SK-N-MC (cell line): ENCODE measurements around the gene NOS3.
"Not testable (repeated sequence)": the region's sequence is repeated elsewhere in the genome, so short reads cannot be mapped to it uniquely, and the experiment has no call there.

Experiments used
- DNase-seq: peaks from one replicate; pipeline ENCODE4 v3.0.0-alpha.2; 2011; ENCODE audit warnings: low read depth, low spot score
- H3K27ac ChIP-seq: fragments of 200-600 bp; sonication (generic); 2 replicates; pipeline ENCODE4 v1.5.1; 2016; ENCODE audit warnings: mixed run types
- H3K36me3 ChIP-seq: fragments of 200-600 bp; sonication (generic); 2 replicates; pipeline ENCODE4 v1.6.1; 2017; ENCODE audit warnings: antibody characterized with exemption, low read length, mixed read lengths; ENCODE audit not compliant: insufficient read depth
- H3K4me3 ChIP-seq: fragments of 200-600 bp; sonication (generic); 2 replicates; pipeline ENCODE4 v1.5.1; 2016
- H3K9ac ChIP-seq: fragments of 200-600 bp; sonication (generic); 2 replicates; pipeline ENCODE4 v1.8.0; 2017; ENCODE audit warnings: mixed run types, mixed read lengths; ENCODE audit not compliant: insufficient read length
- H3K9me3 ChIP-seq: fragments of 200-600 bp; sonication (generic); 2 replicates; pipeline ENCODE4 v1.6.1; 2017; ENCODE audit warnings: low read depth, mild to moderate bottlenecking, antibody characterized with exemption, low read length, moderate library complexity, mixed read lengths
- EZH2 ChIP-seq: fragments of 200-600 bp; sonication (generic); IDR thresholded peaks from one replicate; pipeline ENCODE4 v1.6.1; 2017; ENCODE audit warnings: antibody characterized with exemption
- FOXP2 ChIP-seq: optimal IDR thresholded peaks from 2 replicates; pipeline ENCODE3; 2011; ENCODE audit warnings: mild to moderate bottlenecking, moderate library complexity; ENCODE audit not compliant: insufficient read depth; ENCODE audit errors: extremely low read length, control extremely low read depth
- POLR2AphosphoS5 ChIP-seq: IDR thresholded peaks from 2 replicates; pipeline ENCODE4 v1.6.1; 2012; ENCODE audit warnings: mild to moderate bottlenecking, low read depth, low read length, borderline replicate concordance

NOS3 gene

DNA sequence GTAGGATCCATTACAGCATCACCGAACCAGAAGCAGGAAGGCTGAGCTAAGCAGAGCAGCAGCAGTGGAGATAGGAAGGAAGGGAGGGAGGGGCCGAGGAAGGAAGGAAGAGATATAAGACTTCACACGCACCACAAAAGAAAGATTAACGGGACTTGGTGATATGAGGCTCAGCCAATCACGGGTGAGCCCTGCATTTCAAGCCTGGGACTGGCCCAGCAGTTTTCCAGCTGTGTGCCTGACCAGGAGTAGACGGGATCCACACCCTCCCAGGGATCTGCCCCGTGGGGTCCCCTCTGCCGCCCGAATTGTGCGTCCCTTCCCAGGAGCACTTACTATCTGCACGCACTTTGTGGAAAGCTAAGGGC is 17.3 kb downstream of the NOS3 start:
- no peaks in the 10 kb centered on the region for H3K36me3 ChIP-seq
- no peak for TF ChIP-seq EZH2
- no peak overlapping the region for H3K9ac ChIP-seq
- no peaks in the 10 kb centered on the region for H3K9me3 ChIP-seq
- H3K4me3 ChIP-seq: no peak overlapping the region
- no peak for DNase-seq
- no peak overlapping the region for H3K27ac ChIP-seq

DNA sequence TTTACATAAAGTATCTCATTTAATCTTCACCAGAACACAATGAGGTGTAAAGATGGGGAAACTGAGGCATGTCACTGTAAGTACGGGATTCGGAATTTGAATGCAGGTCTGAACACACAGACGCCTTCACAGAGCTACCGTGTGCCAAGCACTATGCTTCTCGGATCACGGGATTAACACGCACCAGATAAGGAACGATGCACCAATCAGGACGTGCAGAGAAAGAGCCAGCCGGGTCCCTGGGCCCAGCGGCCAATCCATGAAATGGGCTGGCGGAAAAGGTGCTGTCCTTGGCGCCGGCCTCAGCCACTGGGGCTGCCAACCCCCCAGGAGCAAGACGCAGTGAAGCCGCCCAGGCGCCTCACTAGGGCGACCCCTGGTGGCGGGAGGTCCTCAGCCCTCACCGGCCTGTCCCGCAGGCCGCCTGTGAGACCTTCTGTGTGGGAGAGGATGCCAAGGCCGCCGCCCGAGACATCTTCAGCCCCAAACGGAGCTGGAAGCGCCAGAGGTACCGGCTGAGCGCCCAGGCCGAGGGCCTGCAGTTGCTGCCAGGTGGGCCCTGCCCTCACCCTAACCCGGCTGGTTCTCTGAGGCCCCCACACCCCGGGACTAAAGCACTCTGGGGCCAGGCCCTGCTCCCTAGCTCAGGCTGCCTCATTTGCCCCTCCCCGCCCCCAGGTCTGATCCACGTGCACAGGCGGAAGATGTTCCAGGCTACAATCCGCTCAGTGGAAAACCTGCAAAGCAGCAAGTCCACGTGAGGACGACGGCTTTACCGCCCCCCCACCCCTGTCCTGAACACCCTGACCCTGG is 17.9 kb downstream of the NOS3 start:
- Histone ChIP-seq H3K4me3 (no peak overlapping the region), H3K9ac (no peak overlapping the region), H3K27ac (no peak overlapping the region), H3K36me3 (no peaks in the 10 kb centered on the region), H3K9me3 (no peaks in the 10 kb centered on the region)
- no peak for DNase-seq
- TF ChIP-seq POLR2AphosphoS5 (no peak), EZH2 (no peak), FOXP2 (no peak)

- H3K36me3 ChIP-seq: no peaks in the 10 kb centered on the region
- no peak for DNase-seq
- H3K9me3 ChIP-seq: no peaks in the 10 kb centered on the region
- TF ChIP-seq POLR2AphosphoS5: no peak
- no peak for TF ChIP-seq EZH2
- no peak for TF ChIP-seq FOXP2
- H3K4me3 ChIP-seq: no peak overlapping the region
- H3K9ac ChIP-seq: no peak overlapping the region
- H3K27ac ChIP-seq: no peak overlapping the region
These were observed 18.7 kb downstream of the NOS3 start for GRCh38 chr7:151009327-151010036.

- no peak overlapping the region for H3K9ac ChIP-seq
- no peak for DNase-seq
- no peak overlapping the region for H3K27ac ChIP-seq
- TF ChIP-seq FOXP2 (no peak), POLR2AphosphoS5 (no peak), EZH2 (no peak)
- H3K36me3 ChIP-seq: no peaks in the 10 kb centered on the region
- H3K9me3 ChIP-seq: no peaks in the 10 kb centered on the region
- H3K4me3 ChIP-seq: no peak overlapping the region
These were observed 19.2 kb downstream of the NOS3 start for GRCh38 chr7:151010037-151010306.

GRCh38 chr7:151010307-151011096 is 19.7 kb downstream of the NOS3 start:
- H3K9ac ChIP-seq: no peak overlapping the region
- no peaks in the 10 kb centered on the region for H3K9me3 ChIP-seq
- no peak for DNase-seq
- H3K27ac ChIP-seq: no peak overlapping the region
- no peak overlapping the region for H3K4me3 ChIP-seq
- no peak for TF ChIP-seq FOXP2
- no peak for TF ChIP-seq POLR2AphosphoS5
- no peak for TF ChIP-seq EZH2
- H3K36me3 ChIP-seq: no peaks in the 10 kb centered on the region

DNA sequence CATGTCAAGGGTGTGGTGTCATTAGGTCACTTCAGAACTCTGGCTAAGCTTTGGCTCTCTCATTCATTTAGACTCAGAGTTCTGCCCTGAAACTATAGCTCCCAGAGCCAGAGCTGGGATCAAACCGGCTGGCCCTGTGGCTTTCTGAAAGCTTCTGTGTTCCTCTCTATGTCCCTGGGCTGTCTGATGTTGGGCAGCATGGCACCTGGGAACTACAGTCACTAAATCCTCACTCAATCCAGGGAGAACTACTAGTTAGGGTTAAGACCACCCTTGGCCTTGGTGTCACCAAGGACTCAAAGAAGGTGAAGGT is 20.2 kb downstream of the NOS3 start:
- Histone ChIP-seq H3K36me3 (no peaks in the 10 kb centered on the region), H3K9me3 (no peaks in the 10 kb centered on the region), H3K27ac (no peak overlapping the region), H3K4me3 (no peak overlapping the region), H3K9ac (no peak overlapping the region)
- DNase-seq: no peak
- TF ChIP-seq EZH2: no peak
- TF ChIP-seq POLR2AphosphoS5: no peak
- no peak for TF ChIP-seq FOXP2

- H3K9ac ChIP-seq, H3K9me3 ChIP-seq, DNase-seq, H3K27ac ChIP-seq, H3K36me3 ChIP-seq, H3K4me3 ChIP-seq: not testable (repeated sequence)
These were observed 20.8 kb downstream of the NOS3 start for GRCh38 chr7:151011616-151012015.

DNA sequence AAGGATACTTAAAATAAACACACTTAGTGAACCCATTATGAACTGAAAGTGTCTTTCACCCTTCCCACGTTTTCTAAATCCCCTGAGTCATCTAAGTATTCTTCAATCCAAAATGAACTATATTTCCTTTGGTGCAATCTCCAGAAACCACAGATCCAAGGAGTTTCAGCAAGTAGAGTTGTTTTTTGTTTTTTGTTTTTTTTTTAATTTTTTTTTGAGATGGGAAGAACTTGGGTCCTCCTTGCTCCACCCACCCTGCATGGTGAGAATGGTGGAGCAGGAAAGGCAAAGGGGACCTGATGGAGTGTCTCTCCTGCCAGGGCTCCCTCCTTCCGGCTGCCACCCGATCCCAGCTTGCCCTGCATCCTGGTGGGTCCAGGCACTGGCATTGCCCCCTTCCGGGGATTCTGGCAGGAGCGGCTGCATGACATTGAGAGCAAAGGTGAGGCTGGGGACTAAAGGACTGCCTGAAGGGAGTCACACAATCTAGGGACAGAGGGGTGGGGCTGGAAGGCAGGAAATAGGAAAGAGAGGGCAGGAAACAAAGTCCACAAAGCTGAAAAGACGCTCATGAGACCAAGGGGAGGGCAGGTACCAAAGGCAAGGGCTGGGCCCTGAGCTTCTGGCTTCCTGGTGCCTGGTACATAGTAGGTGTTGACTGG is 21.3 kb downstream of the NOS3 start:
- Histone ChIP-seq H3K9ac (no peak overlapping the region), H3K9me3 (no peaks in the 10 kb centered on the region), H3K36me3 (no peaks in the 10 kb centered on the region), H3K27ac (no peak overlapping the region), H3K4me3 (no peak overlapping the region)
- no peak for DNase-seq
- TF ChIP-seq EZH2 (no peak), POLR2AphosphoS5 (no peak), FOXP2 (no peak)

GRCh38 chr7:151012911-151013347 is 22.1 kb downstream of the NOS3 start:
- no peak overlapping the region for H3K4me3 ChIP-seq
- TF ChIP-seq EZH2 (no peak), FOXP2 (no peak), POLR2AphosphoS5 (no peak)
- H3K9ac ChIP-seq: no peak overlapping the region
- H3K36me3 ChIP-seq: no peaks in the 10 kb centered on the region
- H3K9me3 ChIP-seq: no peaks in the 10 kb centered on the region
- no peak for DNase-seq
- H3K27ac ChIP-seq: no peak overlapping the region
